GM12875 (cell line): ENCODE data around the gene SLC27A1.
A peak's percentile ranks its signal among the peaks of the same experiment; 100 is the strongest.

Source experiments
- H3K4me3 ChIP-seq: one replicate; pipeline ENCODE4 v1.5.1; 2011; ENCODE audit warnings: low read depth, low read length, control low read depth
- CTCF ChIP-seq: IDR thresholded peaks from 2 replicates; pipeline ENCODE4 v1.5.1; 2011; ENCODE audit warnings: low read depth, mild to moderate bottlenecking, control low read depth, inconsistent platforms, low read length, moderate library complexity, borderline replicate concordance; ENCODE audit not compliant: insufficient read depth

The SLC27A1 gene

GRCh38 chr19:17470068-17470841 lies at the start of gene SLC27A1:
Gene SLC27A1, plus strand, starts transcription at chr19:17470524. Its CDS starts 17 bp downstream, at chr19:17470541.
- H3K4me3 ChIP-seq = peak within 1 kb of the TSS; percentile 65
- TF ChIP-seq CTCF = no peak

- TF ChIP-seq CTCF = no peak
- H3K4me3 ChIP-seq = no peak overlapping the region
These were observed 48.4 kb upstream of the SLC27A1 start for GRCh38 chr19:17421942-17422341.

GRCh38 chr19:17423429-17424208 lies 46.7 kb upstream of the SLC27A1 start:
- no peak for TF ChIP-seq CTCF
- H3K4me3 ChIP-seq = no peak overlapping the region

GRCh38 chr19:17424743-17425365 lies 45.5 kb upstream of the SLC27A1 start:
- peak; percentile 51; the same call in 1 of the 2 replicates for TF ChIP-seq CTCF
- no peak overlapping the region for H3K4me3 ChIP-seq

GRCh38 chr19:17429641-17430113 lies 40.6 kb upstream of the SLC27A1 start:
- no peak for TF ChIP-seq CTCF
- H3K4me3 ChIP-seq = no peak overlapping the region

GRCh38 chr19:17431417-17431816 lies 38.9 kb upstream of the SLC27A1 start:
- no peak for TF ChIP-seq CTCF
- no peak overlapping the region for H3K4me3 ChIP-seq
